ENCODE data around the gene PLD4.

GRCh38 chr14:104966261-104966865 is 41.7 kb downstream of the PLD4 start:
- TF ChIP-seq POLR2A (IDR thresholded peaks at IDR 0.05) (no peak), CTCF (IDR thresholded peaks at IDR 0.05) (no peak)

Data from Peyer's patch (tissue), 4 donors.